Fibroblast of peridontal ligament (primary cell): ENCODE data around the gene THEM4.

ENCODE experiments used
- DNase-seq: peaks from one replicate; pipeline ENCODE4 v3.0.0-alpha.2; 2010; ENCODE audit errors: extremely low read depth

The THEM4 gene

GRCh38 chr1:151859891-151860293, 49.4 kb downstream of the THEM4 start:
- DNase-seq = no peak

- no peak for DNase-seq
Observed at GRCh38 chr1:151858886-151859665, 50.2 kb downstream of the THEM4 start.

GRCh38 chr1:151858030-151858746, 51.1 kb downstream of the THEM4 start:
- DNase-seq = peak; percentile 40

- DNase-seq = no peak
Observed at GRCh38 chr1:151855933-151856332, 53.4 kb downstream of the THEM4 start.

GRCh38 chr1:151855516-151855915, 53.8 kb downstream of the THEM4 start:
- peak; percentile 34 for DNase-seq

- no peak for DNase-seq
Observed at GRCh38 chr1:151854658-151855057, 54.7 kb downstream of the THEM4 start.

- DNase-seq = no peak
Observed at GRCh38 chr1:151853411-151853943, 55.8 kb downstream of the THEM4 start, which contains the start of gene THEM5. Gene THEM5, minus strand, starts transcription at chr1:151853712. Its CDS starts 147 bp downstream, at chr1:151853565.

- no peak for DNase-seq
Observed at GRCh38 chr1:151852733-151853132, 56.6 kb downstream of the THEM4 start.

GRCh38 chr1:151851886-151852285, 57.4 kb downstream of the THEM4 start:
- DNase-seq = no peak

GRCh38 chr1:151849871-151850270, 59.4 kb downstream of the THEM4 start:
- DNase-seq = no peak

GRCh38 chr1:151849126-151849525, 60.2 kb downstream of the THEM4 start:
- no peak for DNase-seq

GRCh38 chr1:151847867-151848596, 61.3 kb downstream of the THEM4 start:
- no peak for DNase-seq

GRCh38 chr1:151846686-151847237, 62.5 kb downstream of the THEM4 start:
- no peak for DNase-seq

GRCh38 chr1:151846062-151846568, 63.2 kb downstream of the THEM4 start:
- peak; percentile 43 for DNase-seq

- DNase-seq = no peak
Observed at GRCh38 chr1:151843398-151843797, 65.9 kb downstream of the THEM4 start.

GRCh38 chr1:151841141-151841540, 68.2 kb downstream of the THEM4 start:
- peak; percentile 26 for DNase-seq

- DNase-seq = no peak
Observed at GRCh38 chr1:151840421-151840820, 68.9 kb downstream of the THEM4 start.

GRCh38 chr1:151839457-151840403, 69.6 kb downstream of the THEM4 start, which contains the start of gene C2CD4D:
Gene C2CD4D, minus strand, starts transcription at chr1:151839820. Its CDS starts 831 bp downstream, at chr1:151838989.
- DNase-seq = no peak

- DNase-seq = no peak
Observed at GRCh38 chr1:151839082-151839412, 70.3 kb downstream of the THEM4 start.
